ENCODE measurements around the gene PLA2G7. TPM values are rescaled to one million over a fixed set of nuclear protein-coding genes. Genes with fewer than 3 reads are reported as not detected.
"Not testable (repeated sequence)": the region's sequence is repeated elsewhere in the genome, so short reads cannot be mapped to it uniquely, and the experiment has no call there.

PLA2G7 gene
- 0.09 TPM for polyA plus RNA-seq (2013)

DNA sequence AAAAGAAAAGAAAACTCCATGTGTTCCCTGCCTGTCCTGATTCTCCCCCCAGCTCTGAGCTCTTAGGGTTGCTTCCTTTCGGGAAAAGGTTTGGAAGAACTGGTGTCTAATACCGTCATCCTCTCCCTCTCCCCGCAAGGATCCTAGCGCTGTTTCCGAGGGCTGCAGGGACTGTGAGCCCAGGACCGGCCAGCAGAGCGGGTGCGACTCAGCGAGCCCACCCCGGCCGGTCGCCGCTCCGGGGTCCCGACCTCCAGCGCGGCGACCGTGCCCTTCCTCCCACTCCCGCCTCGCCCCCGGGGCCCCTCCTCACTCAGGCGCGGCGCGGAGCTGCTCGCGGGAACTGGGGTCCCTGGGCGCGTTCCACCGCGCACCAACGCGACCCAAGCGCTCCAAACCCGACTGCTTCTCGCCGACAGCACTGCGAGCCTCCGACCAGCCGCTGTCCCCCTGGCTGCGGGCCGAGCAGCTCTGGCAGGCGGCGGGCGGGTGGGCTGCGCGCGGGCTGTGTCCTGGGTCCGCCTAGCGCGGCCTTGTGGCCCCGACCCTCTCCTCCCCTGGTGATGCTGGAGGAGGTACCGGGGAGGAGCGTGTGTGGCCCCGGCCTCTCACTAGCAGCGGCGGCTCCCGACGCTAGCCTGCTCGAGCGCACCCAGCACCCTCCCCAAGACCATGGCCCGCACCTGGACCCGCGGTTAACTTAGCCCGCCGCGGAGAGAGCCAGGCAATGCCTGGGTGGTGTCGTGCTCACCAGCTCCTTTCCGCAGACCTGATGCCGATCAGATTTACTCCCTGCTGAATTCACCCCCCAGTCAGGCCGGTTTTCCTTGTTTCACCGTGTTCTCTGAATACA, at the start of gene PLA2G7:
TSS of gene PLA2G7 (minus strand) at position 509 of the 853 bp plus-strand sequence. CDS start 12,484 bp downstream, outside the sequence.
- Histone ChIP-seq H3K27ac (ENCODE audit: insufficient read depth in 1 of 2, low read depth in 1 of 2, low read length in 2 of 2, poor library complexity in 1 of 2, severe bottlenecking in 2 of 2) (no peak within 1 kb of the TSS), H3K4me3 (ENCODE audit: control insufficient read depth in 1 of 7, extremely low read depth in 1 of 7, insufficient read depth in 4 of 7, low read depth in 2 of 7, low read length in 6 of 7) (peak within 1 kb of the TSS; percentile 23 to 80 (median 64)), H3K27me3 (replicated peaks in 2 of 5; ENCODE audit: control insufficient read depth in 4 of 5, insufficient read depth in 5 of 5, low read length in 4 of 5) (peaks cover 9 to 56% (median 11%) of the 10 kb centered on the region in 5 experiments), H3K4me1 (ENCODE audit: control extremely low read depth in 1 of 4, control insufficient read depth in 4 of 4, insufficient read depth in 4 of 4, low read length in 3 of 4) (peaks cover 2 to 16% (median 12%) of the 10 kb centered on the region in 4 experiments), H3K9me3 (ENCODE audit: control extremely low read depth in 1 of 5, control insufficient read depth in 4 of 5, insufficient read depth in 2 of 5, low read depth in 1 of 5, low read length in 4 of 5) (no peaks in the 10 kb centered on the region), H3K36me3 (ENCODE audit: control insufficient read depth in 4 of 4, insufficient read depth in 4 of 4, low read length in 3 of 4) (no peaks in the 10 kb centered on the region)
- WGBS (ENCODE audit: insufficient coverage) = under 1% methylated on average over 48 of the region's 73 CpGs
- CTCF ChIA-PET = interaction anchor here (1.6 to 1.8 kb wide), 2 partner anchors 10 to 48 kb away, joined by 4 to 5 read pairs; no protein-coding TSS in a partner anchor
- DNase-seq = peak in 2 of 3 donors; percentile 47 to 60
- POLR2A ChIA-PET = no interaction called here

DNA sequence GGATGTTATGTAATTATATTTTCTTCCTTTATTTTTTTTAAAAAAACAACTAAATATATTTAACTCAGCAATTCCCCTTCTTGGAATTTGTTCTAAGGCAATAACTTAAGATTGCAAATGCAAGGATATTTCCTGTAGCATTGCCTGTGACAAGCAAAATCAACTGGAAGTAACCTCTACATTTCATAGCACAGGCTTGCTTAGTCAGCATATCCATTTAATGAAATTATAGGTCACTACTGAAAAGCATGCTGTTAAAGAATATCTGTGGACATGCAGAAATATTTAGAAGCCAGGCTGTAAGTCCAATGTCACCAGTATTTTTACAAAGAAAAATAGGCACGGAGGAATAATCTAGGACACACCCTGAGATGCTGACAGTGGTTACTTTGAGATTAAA, 49.4 kb upstream of the PLA2G7 start:
- DNase-seq = no peak
- POLR2A ChIA-PET = no interaction called here
- no peaks in the 10 kb centered on the region for H3K36me3 ChIP-seq (ENCODE audit: control insufficient read depth in 4 of 4, insufficient read depth in 4 of 4, low read length in 3 of 4)
- WGBS (ENCODE audit: insufficient coverage) = no CpG with 5 or more reads among the region's 1 CpG
- H3K27me3 ChIP-seq (replicated peaks in 2 of 5; ENCODE audit: control insufficient read depth in 4 of 5, insufficient read depth in 5 of 5, low read length in 4 of 5) = no peaks in the 10 kb centered on the region
- H3K9me3 ChIP-seq (ENCODE audit: control extremely low read depth in 1 of 5, control insufficient read depth in 4 of 5, insufficient read depth in 2 of 5, low read depth in 1 of 5, low read length in 4 of 5) = no peaks in the 10 kb centered on the region
- H3K4me1 ChIP-seq (ENCODE audit: control extremely low read depth in 1 of 4, control insufficient read depth in 4 of 4, insufficient read depth in 4 of 4, low read length in 3 of 4) = no peaks in the 10 kb centered on the region
- H3K27ac ChIP-seq (ENCODE audit: insufficient read depth in 1 of 2, low read depth in 1 of 2, low read length in 2 of 2, poor library complexity in 1 of 2, severe bottlenecking in 2 of 2) = no peak overlapping the region
- CTCF ChIA-PET = no interaction called here
- H3K4me3 ChIP-seq (ENCODE audit: control insufficient read depth in 1 of 7, extremely low read depth in 1 of 7, insufficient read depth in 4 of 7, low read depth in 2 of 7, low read length in 6 of 7) = no peak overlapping the region

DNA sequence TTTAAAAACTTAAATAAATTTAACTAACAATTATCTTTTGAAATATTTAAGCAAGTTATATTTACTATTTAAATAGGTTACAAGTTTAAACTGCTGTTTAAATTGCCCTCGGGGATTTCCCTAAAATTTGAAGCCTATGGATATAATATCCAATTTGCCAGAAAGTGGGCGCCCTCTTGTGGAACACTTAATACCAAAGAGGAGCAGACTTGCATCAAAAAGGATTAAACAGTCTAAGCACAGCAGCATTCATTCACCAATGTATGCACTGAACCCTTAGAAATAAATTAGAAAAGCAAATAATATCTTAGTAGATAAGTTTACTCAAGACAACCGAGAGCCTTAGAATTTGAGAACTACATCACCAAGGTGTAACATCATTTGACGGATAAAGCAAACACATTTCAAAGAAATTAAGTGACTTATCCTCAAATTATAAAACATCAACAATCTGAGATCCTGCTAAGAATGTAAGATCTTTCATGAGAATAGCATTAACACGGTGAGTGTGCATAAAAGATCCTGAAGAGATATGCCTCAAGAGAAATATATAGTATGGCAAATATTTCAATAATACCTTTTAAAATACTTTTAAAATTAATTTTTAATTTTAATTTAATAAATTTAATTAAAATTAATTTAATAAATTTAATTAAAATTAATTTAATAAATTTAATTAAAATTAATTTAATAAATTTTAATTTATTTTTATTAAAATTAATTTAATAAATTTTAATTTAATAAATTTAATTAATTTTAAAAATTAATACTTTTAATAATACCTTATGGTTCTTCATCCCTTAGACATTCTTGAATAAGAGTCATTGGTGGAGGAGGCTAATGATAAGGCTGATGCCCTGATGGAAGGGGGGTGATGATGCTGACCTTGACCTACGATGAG, 46.6 kb upstream of the PLA2G7 start:
- Histone ChIP-seq H3K9me3 (ENCODE audit: control extremely low read depth in 1 of 5, control insufficient read depth in 4 of 5, insufficient read depth in 2 of 5, low read depth in 1 of 5, low read length in 4 of 5) (no peaks in the 10 kb centered on the region), H3K4me3 (ENCODE audit: control insufficient read depth in 1 of 7, extremely low read depth in 1 of 7, insufficient read depth in 4 of 7, low read depth in 2 of 7, low read length in 6 of 7) (no peak overlapping the region), H3K27ac (ENCODE audit: insufficient read depth in 1 of 2, low read depth in 1 of 2, low read length in 2 of 2, poor library complexity in 1 of 2, severe bottlenecking in 2 of 2) (no peak overlapping the region), H3K27me3 (replicated peaks in 2 of 5; ENCODE audit: control insufficient read depth in 4 of 5, insufficient read depth in 5 of 5, low read length in 4 of 5) (no peaks in the 10 kb centered on the region), H3K36me3 (ENCODE audit: control insufficient read depth in 4 of 4, insufficient read depth in 4 of 4, low read length in 3 of 4) (no peaks in the 10 kb centered on the region), H3K4me1 (ENCODE audit: control extremely low read depth in 1 of 4, control insufficient read depth in 4 of 4, insufficient read depth in 4 of 4, low read length in 3 of 4) (no peaks in the 10 kb centered on the region)
- ChIA-PET POLR2A (no interaction called here), CTCF (interaction anchor here (1.0 kb wide), 1 partner anchor 77 kb away, joined by 3 read pairs; no protein-coding TSS in a partner anchor)
- peak; percentile 69 to 83 (median 79) for DNase-seq
- 50% methylated on average over 2 of the region's 6 CpGs for WGBS (ENCODE audit: insufficient coverage)

DNA sequence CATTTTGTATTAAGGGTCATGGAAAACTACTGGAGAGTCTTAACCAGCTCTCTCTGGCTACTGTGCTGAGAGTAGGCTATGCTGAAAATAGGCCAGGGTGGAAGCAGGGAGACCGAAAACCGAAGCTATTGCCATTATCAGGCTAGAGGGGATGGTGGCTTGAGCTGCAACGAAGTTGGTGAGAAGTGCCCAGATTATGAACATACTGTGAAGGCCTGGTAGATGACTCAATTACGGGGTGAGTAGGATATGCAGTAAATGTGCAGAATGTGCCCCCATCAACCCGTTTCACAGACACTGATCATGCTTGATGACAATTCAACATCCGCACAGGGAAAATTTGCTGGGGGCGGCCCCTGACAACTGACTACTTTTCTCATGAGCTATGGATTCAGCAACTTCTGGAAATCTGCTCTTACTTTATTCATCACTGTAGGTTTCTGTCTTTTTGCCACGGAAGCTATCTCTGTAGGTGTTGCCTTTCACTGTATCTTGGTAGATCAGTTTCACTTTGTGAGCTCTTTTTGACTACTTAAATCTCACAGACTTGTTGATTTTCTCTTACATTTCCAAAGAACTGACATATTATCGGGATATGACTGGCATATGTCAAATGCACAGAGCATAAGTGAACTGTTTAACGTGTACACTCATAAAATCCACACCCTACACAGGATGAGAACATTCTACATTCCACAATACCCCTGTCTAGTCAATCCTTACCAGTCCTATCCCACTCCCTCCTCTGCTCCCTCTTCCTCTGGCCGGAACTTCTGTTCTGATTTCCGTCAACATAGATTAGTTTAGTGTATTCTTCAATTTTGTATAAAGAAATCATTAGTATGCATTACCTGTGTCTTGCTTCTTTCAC, 42.5 kb upstream of the PLA2G7 start:
- Histone ChIP-seq H3K9me3 (ENCODE audit: control extremely low read depth in 1 of 5, control insufficient read depth in 4 of 5, insufficient read depth in 2 of 5, low read depth in 1 of 5, low read length in 4 of 5) (no peaks in the 10 kb centered on the region), H3K36me3 (ENCODE audit: control insufficient read depth in 4 of 4, insufficient read depth in 4 of 4, low read length in 3 of 4) (no peaks in the 10 kb centered on the region), H3K27ac (ENCODE audit: insufficient read depth in 1 of 2, low read depth in 1 of 2, low read length in 2 of 2, poor library complexity in 1 of 2, severe bottlenecking in 2 of 2) (no peak overlapping the region), H3K4me3 (ENCODE audit: control insufficient read depth in 1 of 7, extremely low read depth in 1 of 7, insufficient read depth in 4 of 7, low read depth in 2 of 7, low read length in 6 of 7) (no peak overlapping the region), H3K4me1 (ENCODE audit: control extremely low read depth in 1 of 4, control insufficient read depth in 4 of 4, insufficient read depth in 4 of 4, low read length in 3 of 4) (peaks cover 0 to 12% (median 2%) of the 10 kb centered on the region in 4 experiments), H3K27me3 (replicated peaks in 2 of 5; ENCODE audit: control insufficient read depth in 4 of 5, insufficient read depth in 5 of 5, low read length in 4 of 5) (no peaks in the 10 kb centered on the region)
- POLR2A ChIA-PET = no interaction called here
- WGBS (ENCODE audit: insufficient coverage) = 97% methylated on average over 10 of the region's 12 CpGs
- no peak for DNase-seq
- CTCF ChIA-PET = interaction anchor here (1.3 to 1.6 kb wide), 2 partner anchors 9 to 36 kb away, joined by 3 to 4 read pairs; no protein-coding TSS in a partner anchor

DNA sequence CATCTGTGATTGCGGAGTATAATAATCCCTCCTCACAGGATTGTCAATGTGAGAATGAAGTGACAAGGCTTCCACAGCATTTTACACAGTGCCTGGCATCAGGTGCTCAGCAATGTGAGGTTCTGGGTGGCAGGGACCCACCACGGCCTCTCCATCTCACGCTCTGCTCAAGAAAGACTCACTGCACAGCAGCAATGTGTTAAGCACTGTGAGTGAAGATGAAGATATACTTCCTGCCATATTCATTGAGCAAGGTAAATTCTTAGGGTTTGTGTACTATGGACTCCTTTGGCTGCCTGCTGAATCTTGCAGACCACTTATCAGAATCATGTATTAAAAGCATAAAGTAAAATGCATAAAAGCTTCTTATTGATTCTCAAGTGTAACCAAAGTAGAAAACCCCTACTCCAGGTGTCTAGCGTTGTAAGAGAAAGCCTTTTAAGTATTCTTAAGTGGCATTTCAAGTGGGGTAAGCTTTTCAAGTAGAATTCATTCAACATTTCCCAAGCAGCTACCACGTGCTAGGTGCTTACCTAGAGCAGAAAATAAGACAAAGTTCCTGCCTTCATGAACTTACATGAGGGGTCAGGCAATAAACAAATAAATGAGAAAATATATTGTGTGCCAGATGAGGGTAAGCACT, 41.0 kb upstream of the PLA2G7 start:
- POLR2A ChIA-PET = no interaction called here
- 96% methylated on average over 4 of the region's 5 CpGs for WGBS (ENCODE audit: insufficient coverage)
- Histone ChIP-seq H3K9me3 (ENCODE audit: control extremely low read depth in 1 of 5, control insufficient read depth in 4 of 5, insufficient read depth in 2 of 5, low read depth in 1 of 5, low read length in 4 of 5) (no peaks in the 10 kb centered on the region), H3K36me3 (ENCODE audit: control insufficient read depth in 4 of 4, insufficient read depth in 4 of 4, low read length in 3 of 4) (no peaks in the 10 kb centered on the region), H3K4me3 (ENCODE audit: control insufficient read depth in 1 of 7, extremely low read depth in 1 of 7, insufficient read depth in 4 of 7, low read depth in 2 of 7, low read length in 6 of 7) (no peak overlapping the region), H3K4me1 (ENCODE audit: control extremely low read depth in 1 of 4, control insufficient read depth in 4 of 4, insufficient read depth in 4 of 4, low read length in 3 of 4) (peaks cover 0 to 26% (median 4%) of the 10 kb centered on the region in 4 experiments), H3K27ac (ENCODE audit: insufficient read depth in 1 of 2, low read depth in 1 of 2, low read length in 2 of 2, poor library complexity in 1 of 2, severe bottlenecking in 2 of 2) (no peak overlapping the region), H3K27me3 (replicated peaks in 2 of 5; ENCODE audit: control insufficient read depth in 4 of 5, insufficient read depth in 5 of 5, low read length in 4 of 5) (no peaks in the 10 kb centered on the region)
- DNase-seq = no peak
- CTCF ChIA-PET = no interaction called here

DNA sequence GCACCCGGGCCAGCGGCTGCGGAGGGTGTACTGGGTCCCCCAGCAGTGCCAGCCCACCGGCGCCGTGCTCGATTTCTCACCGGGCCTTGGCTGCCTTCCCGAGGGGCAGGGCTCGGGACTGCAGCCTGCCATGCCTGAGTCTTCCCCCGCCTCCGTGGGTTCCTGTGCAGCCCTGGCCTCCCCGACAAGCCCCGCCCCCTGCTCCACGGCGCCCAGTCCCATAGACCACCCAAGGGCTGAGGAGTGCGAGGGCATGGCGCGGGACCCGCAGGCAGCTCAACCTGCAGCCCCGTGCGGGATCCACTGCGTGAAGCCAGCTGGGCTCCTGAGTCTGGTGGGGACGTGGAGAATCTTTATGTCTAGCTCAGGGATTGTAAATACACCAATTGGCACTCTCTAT, 39.6 kb upstream of the PLA2G7 start:
- H3K27me3 ChIP-seq (replicated peaks in 2 of 5; ENCODE audit: control insufficient read depth in 4 of 5, insufficient read depth in 5 of 5, low read length in 4 of 5); H3K9me3 ChIP-seq (ENCODE audit: control extremely low read depth in 1 of 5, control insufficient read depth in 4 of 5, insufficient read depth in 2 of 5, low read depth in 1 of 5, low read length in 4 of 5); H3K4me3 ChIP-seq (ENCODE audit: control insufficient read depth in 1 of 7, extremely low read depth in 1 of 7, insufficient read depth in 4 of 7, low read depth in 2 of 7, low read length in 6 of 7); H3K36me3 ChIP-seq (ENCODE audit: control insufficient read depth in 4 of 4, insufficient read depth in 4 of 4, low read length in 3 of 4); DNase-seq; CTCF ChIA-PET; H3K27ac ChIP-seq (ENCODE audit: insufficient read depth in 1 of 2, low read depth in 1 of 2, low read length in 2 of 2, poor library complexity in 1 of 2, severe bottlenecking in 2 of 2): not testable (repeated sequence)
- POLR2A ChIA-PET = interaction anchor here (0.7 kb wide), 1 partner anchor 1166 kb away, joined by 3 read pairs; no protein-coding TSS in a partner anchor
- peaks cover 0 to 27% (median 5%) of the 10 kb centered on the region in 4 experiments for H3K4me1 ChIP-seq (ENCODE audit: control extremely low read depth in 1 of 4, control insufficient read depth in 4 of 4, insufficient read depth in 4 of 4, low read length in 3 of 4)
- 97% methylated on average over 20 of the region's 24 CpGs for whole genome bisulfite sequencing (ENCODE audit: insufficient coverage)
